Lower leg skin (tissue), 3 donors: ENCODE results near the gene TTC16.

Experiments
- CTCF ChIP-seq, 3 donors: fragments of 450-650 bp; IDR thresholded peaks; one replicate each; pipeline ENCODE4 v1.5.1; 2016; ENCODE audit warnings: antibody characterized with exemption in 3 of 3, mild to moderate bottlenecking in 3 of 3, moderate library complexity in 2 of 3
- POLR2A ChIP-seq, 2 donors: fragments of 450-650 bp; IDR thresholded peaks; one replicate each; pipeline ENCODE4 v1.6.1; 2016 to 2017; ENCODE audit warnings: antibody characterized with exemption in 2 of 2, mild to moderate bottlenecking in 1 of 2, moderate library complexity in 1 of 2

- no peak for TF ChIP-seq CTCF (IDR thresholded peaks at IDR 0.05)
- no peak for TF ChIP-seq POLR2A (IDR thresholded peaks at IDR 0.05)
These were observed 15.7 kb upstream of the TTC16 start for GRCh38 chr9:127700140-127700539.
